ENCODE results near the gene EPHB4.
"Not testable (repeated sequence)": the region's sequence is repeated elsewhere in the genome, so short reads cannot be mapped to it uniquely, and the experiment has no call there.

Gene EPHB4

GRCh38 chr7:100785878-100786277, 41.4 kb downstream of the EPHB4 start:
- DNase-seq: no peak

- DNase-seq: no peak
Observed at GRCh38 chr7:100783804-100784203, 43.5 kb downstream of the EPHB4 start.

GRCh38 chr7:100781255-100781654, 46.1 kb downstream of the EPHB4 start:
- no peak for DNase-seq

- no peak for DNase-seq
Observed at GRCh38 chr7:100779359-100779758, 48.0 kb downstream of the EPHB4 start.

- no peak for DNase-seq
Observed at GRCh38 chr7:100778061-100778621, 49.2 kb downstream of the EPHB4 start.

- DNase-seq: no peak
Observed at GRCh38 chr7:100773491-100773890, 53.8 kb downstream of the EPHB4 start.

GRCh38 chr7:100768784-100769183, 58.5 kb downstream of the EPHB4 start:
- DNase-seq: no peak

- no peak for DNase-seq
Observed at GRCh38 chr7:100765250-100765649, 62.1 kb downstream of the EPHB4 start.

- DNase-seq: no peak
Observed at GRCh38 chr7:100764841-100765240, 62.5 kb downstream of the EPHB4 start.

GRCh38 chr7:100763556-100764140, 63.7 kb downstream of the EPHB4 start:
- DNase-seq: no peak

GRCh38 chr7:100762841-100763240, 64.5 kb downstream of the EPHB4 start:
- not testable (repeated sequence) for DNase-seq

- DNase-seq: no peak
Observed at GRCh38 chr7:100759357-100760171, 67.8 kb downstream of the EPHB4 start.

GRCh38 chr7:100753750-100754149, 73.6 kb downstream of the EPHB4 start:
- no peak for DNase-seq

GRCh38 chr7:100752994-100753393, 74.3 kb downstream of the EPHB4 start:
- DNase-seq: no peak

Data from CD4-positive, alpha-beta T cell treated with Interleukin-4 for 4 hours (primary cell).